ENCODE results near the gene ZNF358. TPM values are rescaled to one million over a fixed set of nuclear protein-coding genes. Genes with fewer than 3 reads are reported as not detected.

The ZNF358 gene
- total and polyA plus RNA-seq, 2 of the 13 experiments (the other 11 are each of a cell fraction or from before 2014, with no cell fraction given): 9.1 to 37.0 TPM

- POLR2A ChIA-PET: no interaction called here
- no peak overlapping the region for H3K4me2 ChIP-seq (ENCODE audit: low read depth, low read length)
Measured at GRCh38 chr19:7507884-7508283, 8.0 kb upstream of the ZNF358 start.

More at GRCh38 chr19:7507884-7508283, 8.0 kb upstream of the ZNF358 start:
- FAIRE-seq (no peak), DNase-seq (ENCODE audit: low spot score) (peak; percentile 26), ATAC-seq (peak; percentile 60)
- TF ChIP-seq CEBPG (CRISPR knock-in tag; IDR thresholded peaks at IDR 0.05) (no peak), HNF4A (CRISPR knock-in tag; IDR thresholded peaks at IDR 0.05) (no peak), ZBTB40 (IDR thresholded peaks at IDR 0.05) (no peak), ZBTB40 (CRISPR knock-in tag; IDR thresholded peaks at IDR 0.05) (no peak), FOSL2 (CRISPR knock-in tag; IDR thresholded peaks at IDR 0.05) (peak; percentile 79), ZBTB37 (CRISPR knock-in tag; IDR thresholded peaks at IDR 0.05) (no peak), ZUFSP (CRISPR knock-in tag; IDR thresholded peaks at IDR 0.05; ENCODE audit: borderline replicate concordance) (no peak), PHB2 (IDR thresholded peaks at IDR 0.05; ENCODE audit: partially characterized antibody) (no peak)
- Histone ChIP-seq H3K27ac (ENCODE audit: extremely low read length, insufficient read depth, low read length) (no peak overlapping the region), H3K79me2 (ENCODE audit: insufficient read depth, low read length) (no peaks in the 10 kb centered on the region), H3K4me1 (ENCODE audit: insufficient read depth, low read length) (peaks cover 8% of the 10 kb centered on the region), H3K9me3 (ENCODE audit: low read length) (no peaks in the 10 kb centered on the region), H3K4me3 (replicated peaks in 1 of 3; ENCODE audit: insufficient read depth in 1 of 3, low read depth in 2 of 3, low read length in 3 of 3) (no peak overlapping the region), H3K36me3 (replicated peaks in 1 of 2; ENCODE audit: control insufficient read depth in 1 of 2, insufficient read depth in 2 of 2, low read length in 2 of 2) (no peaks in the 10 kb centered on the region), H2AFZ (ENCODE audit: low read length) (no peak overlapping the region), H4K20me1 (ENCODE audit: insufficient read depth, low read length) (no peaks in the 10 kb centered on the region), H3K27me3 (ENCODE audit: control insufficient read depth in 1 of 2, insufficient read depth in 2 of 2, low read length in 2 of 2) (no peaks in the 10 kb centered on the region; a peak in 1 of 5 replicates), H3K9ac (ENCODE audit: insufficient read depth, low read depth, low read length) (no peak overlapping the region)
- in situ Hi-C loops (cut with HindIII; ENCODE audit: extremely low pct_ligation_motif_present, low pct_unique_long_range_greater_than_20kb) (no loop called here), intact Hi-C loops (cut with micrococcal nuclease; ENCODE audit: unreplicated experiment) (no loop called here)
- 36% methylated on average over 10 of the region's 11 CpGs for WGBS (ENCODE audit: low lambda C conversion rate)
- no TSS peak for BruUV-seq (replicated peaks)
- CTCF ChIA-PET (ENCODE audit: low intra/inter-chr PET ratio, low total read pairs): no interaction called here

All from HepG2 (cell line).